AG09309 (cell line): Measurements from ENCODE around the gene TSPAN18.
A peak's percentile ranks its signal among the peaks of the same experiment; 100 is the strongest.

Experiments
- DNase-seq: peaks from one replicate; pipeline ENCODE4 v3.0.0-alpha.2; 2010; ENCODE audit warnings: low read depth
- H3K4me3 ChIP-seq: 2 replicates; pipeline ENCODE4 v1.5.1; 2011; ENCODE audit warnings: mild to moderate bottlenecking, low read depth, low read length, moderate library complexity; ENCODE audit not compliant: control insufficient read depth
- TF ChIP-seq, protein P1 (sequence below): IDR thresholded peaks from 2 replicates; pipeline ENCODE4 v1.5.1; 2011; ENCODE audit warnings: mild to moderate bottlenecking, low read depth, low read length, inconsistent platforms; ENCODE audit not compliant: insufficient read depth, control insufficient read depth; ENCODE audit errors: missing control alignments

Gene TSPAN18

DNA sequence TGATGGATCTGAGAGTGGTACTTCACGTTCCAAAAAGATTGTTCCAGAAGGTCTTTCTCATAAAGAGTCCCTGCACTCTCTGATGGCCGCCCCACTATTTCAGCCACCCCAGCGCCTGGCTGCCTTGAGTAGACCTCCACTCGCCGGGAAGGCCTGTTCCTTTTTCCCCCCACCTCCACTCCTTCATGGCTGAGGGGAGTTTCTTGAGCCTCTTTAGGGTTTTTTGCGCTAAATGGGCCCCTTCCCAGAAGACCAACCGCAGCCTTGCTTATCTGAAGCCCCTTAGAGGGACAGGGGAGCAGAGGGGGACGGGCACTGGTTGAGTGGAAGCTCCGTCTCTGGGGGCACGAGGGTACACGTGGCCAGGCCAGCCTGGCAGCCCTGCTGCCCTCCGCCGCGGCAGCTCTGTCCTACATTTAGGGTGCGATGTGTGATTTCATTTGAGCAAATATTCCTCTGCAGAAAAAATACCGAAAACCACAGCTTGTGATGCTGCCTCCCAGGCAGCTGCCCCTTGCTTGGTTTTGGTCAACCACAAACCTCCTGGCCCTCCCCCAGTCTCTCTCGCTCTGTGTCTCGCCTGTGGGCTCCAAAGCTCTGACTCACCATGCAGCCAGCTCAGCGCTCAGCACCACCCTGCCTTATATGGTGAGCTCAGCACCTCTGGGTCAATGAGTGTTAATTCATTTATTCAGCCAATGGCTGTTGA is 135.2 kb downstream of the TSPAN18 start:
- H3K4me3 ChIP-seq = no peak overlapping the region
- peak; percentile 95 for DNase-seq
- TF ChIP-seq, protein P1, sequence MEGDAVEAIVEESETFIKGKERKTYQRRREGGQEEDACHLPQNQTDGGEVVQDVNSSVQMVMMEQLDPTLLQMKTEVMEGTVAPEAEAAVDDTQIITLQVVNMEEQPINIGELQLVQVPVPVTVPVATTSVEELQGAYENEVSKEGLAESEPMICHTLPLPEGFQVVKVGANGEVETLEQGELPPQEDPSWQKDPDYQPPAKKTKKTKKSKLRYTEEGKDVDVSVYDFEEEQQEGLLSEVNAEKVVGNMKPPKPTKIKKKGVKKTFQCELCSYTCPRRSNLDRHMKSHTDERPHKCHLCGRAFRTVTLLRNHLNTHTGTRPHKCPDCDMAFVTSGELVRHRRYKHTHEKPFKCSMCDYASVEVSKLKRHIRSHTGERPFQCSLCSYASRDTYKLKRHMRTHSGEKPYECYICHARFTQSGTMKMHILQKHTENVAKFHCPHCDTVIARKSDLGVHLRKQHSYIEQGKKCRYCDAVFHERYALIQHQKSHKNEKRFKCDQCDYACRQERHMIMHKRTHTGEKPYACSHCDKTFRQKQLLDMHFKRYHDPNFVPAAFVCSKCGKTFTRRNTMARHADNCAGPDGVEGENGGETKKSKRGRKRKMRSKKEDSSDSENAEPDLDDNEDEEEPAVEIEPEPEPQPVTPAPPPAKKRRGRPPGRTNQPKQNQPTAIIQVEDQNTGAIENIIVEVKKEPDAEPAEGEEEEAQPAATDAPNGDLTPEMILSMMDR = no peak

DNA sequence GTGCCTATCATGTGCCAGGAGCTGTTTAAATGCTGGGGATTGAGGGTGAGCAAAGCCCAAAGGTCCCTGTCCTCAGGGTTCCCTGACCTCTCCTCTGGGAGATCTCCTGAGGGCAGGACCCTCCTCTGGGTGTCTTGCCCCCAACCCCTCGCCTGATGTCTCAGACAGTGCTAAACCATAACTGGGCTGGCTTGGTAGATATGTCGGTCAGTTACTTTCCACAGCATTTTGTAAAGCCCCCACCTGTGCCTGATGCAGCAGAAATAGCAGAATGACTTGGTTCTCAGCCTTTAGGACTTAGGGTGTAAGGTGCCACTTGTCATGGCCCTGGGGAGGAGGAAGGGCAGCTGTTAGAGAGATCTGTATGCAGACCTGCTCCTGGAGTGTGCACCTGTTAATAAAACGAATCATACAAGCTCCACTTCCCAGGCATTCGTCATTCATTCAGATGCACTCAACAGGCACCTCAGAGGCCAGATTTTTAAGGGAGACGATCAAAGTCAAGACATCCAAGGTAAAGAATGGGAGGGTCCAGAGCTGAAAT is 135.9 kb downstream of the TSPAN18 start:
- TF ChIP-seq, protein P1 = no peak
- no peak overlapping the region for H3K4me3 ChIP-seq
- no peak for DNase-seq

DNA sequence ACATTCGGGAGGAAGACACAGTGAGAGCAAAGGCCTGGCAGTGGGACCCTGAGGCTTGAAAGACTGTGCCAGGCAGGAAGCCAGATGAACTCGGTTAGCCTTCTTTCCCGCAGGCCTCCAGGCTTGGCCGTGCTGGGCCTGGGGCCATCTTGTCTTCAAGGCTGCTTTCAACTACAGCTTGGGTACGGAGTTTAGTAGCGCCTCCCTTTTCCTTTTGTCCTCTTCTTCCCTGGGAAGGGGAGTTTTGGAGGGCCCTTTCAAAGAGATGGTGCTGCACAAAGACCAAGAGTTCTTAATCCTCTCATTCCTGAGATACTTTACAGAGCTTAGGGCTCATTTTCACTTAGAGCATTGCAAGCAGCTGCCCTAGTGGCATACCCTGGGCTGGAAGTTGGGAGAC is 136.5 kb downstream of the TSPAN18 start:
- TF ChIP-seq, protein P1 = no peak
- DNase-seq = no peak
- H3K4me3 ChIP-seq = no peak overlapping the region

DNA sequence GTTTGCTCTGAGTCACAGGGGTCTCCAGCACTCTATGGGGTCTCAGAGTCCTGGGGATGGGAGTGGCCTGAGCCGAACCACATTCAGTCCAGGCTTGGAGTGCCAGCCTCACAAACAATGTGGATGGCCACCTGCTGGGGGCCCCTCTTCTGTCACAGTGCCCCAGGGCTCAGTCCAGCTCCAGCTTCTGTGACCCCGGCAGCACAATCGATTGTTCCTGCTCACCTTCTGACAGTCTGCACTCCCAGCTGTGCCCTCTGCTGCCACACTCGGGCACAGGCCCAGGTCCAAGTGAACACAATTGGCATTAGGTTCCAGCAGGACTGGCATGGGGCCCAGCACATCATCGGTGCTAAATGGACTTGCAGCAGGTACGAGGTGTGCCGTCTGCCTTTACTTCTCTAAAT is 139.1 kb downstream of the TSPAN18 start:
- H3K4me3 ChIP-seq = no peak overlapping the region
- TF ChIP-seq, protein P1 = no peak
- DNase-seq = no peak

DNA sequence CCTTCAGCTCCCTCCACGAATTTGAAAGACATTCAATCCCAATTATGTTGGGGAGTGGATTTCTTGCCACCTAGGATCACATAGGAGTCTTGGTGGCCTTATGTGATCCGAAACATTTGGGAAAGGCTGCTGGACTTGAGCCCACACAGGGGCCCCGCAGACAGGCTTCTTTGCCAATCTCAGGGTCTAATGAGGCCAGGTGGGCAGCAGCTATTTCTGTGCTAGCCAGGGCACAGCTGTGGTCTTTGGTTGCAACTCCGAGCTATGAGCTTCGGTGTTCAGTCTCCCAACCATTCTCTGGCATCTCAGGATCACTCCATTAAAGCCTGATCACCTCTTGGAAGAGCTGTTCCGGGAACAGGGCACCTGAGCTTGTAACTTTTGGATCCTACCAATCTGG is 139.5 kb downstream of the TSPAN18 start:
- TF ChIP-seq, protein P1 = no peak
- no peak overlapping the region for H3K4me3 ChIP-seq
- no peak for DNase-seq

DNA sequence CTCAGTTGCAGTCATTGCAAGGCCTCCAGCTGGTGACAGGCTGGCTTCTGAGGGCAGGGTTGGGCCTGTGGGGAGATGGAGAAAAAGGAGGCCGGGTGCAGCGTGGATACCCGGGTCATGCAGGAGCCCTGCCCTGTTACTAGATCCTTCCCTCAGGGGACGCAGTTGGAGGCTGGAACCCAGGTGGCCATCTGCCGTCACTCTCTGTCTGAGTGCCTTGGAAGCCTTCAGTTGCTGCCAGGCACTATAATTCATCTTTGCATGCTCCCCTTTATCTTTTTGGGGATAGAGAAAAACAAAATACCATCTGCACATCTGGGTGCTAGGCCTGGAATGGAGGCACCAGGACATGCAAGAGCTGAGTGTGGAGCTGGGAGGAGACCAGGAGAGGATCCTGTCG is 141.3 kb downstream of the TSPAN18 start:
- no peak overlapping the region for H3K4me3 ChIP-seq
- TF ChIP-seq, protein P1 = no peak
- DNase-seq = no peak
